Measurements from ENCODE around the gene UBIAD1.

Gene UBIAD1

DNA sequence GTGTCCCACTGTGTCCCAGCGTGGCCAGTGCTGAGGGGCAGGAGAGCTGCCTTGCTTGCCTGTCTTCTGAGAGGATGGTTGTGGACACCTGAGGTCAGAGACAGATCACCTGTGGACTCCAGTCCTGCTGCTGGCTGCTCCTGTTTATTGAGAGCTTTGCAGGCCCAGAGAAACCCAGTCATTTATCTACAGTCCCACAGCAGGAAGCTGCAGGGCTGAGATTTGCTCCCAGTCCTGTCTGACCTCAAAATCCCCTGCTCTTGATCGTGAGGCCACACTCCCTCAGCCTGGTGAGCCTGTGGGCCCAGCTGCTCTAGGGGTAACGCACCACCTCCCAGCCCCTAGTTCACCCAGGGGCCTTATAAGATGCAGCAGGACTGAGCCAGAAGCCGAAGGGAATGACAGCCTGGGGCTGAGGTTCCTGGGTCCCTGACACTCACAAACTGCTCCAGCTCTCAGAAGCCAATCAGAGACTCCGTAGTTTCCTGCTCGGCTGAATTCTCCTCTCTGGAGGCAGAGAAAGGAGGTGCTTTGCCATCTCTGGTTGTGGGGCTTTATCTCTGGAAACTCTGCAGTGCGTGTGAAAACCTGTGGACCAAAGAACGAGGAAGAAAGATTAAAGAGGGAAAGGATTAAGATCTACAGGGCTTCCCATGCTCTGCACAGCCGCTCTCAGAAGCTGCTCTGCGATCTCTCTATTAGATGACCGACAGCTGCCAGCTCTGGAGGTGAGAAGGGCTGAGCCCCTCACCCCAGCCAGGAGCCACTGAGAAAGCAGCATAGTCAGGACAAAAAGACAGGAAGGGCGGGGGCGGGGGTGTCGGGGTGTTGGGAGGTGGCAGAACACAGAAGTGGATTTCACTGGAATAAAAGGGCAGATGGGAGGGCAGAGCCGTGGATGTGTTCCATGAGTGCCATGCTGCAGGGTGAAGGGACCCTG lies 39.1 kb downstream of the UBIAD1 start:
- no peak for DNase-seq

DNA sequence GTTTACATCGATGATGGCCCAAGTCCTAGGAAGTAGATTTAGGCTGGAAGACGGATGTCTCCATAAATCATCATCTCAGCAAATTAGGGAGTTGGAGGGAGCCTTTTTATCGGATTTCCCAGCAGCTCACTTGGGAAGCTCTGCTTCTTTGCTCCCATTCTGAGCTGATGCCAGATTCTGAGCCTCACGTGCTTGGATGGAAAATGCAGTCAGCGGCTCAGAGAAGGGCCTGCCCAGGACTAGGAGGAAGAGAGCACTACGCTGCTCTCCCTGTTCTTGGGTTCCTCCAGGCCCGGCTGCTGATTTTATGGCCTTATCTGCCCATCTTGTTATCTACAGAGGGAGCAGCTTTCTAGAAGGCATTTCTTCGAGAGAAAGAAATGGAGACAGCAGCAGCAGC lies 42.0 kb downstream of the UBIAD1 start:
- DNase-seq: peak; percentile 69

DNA sequence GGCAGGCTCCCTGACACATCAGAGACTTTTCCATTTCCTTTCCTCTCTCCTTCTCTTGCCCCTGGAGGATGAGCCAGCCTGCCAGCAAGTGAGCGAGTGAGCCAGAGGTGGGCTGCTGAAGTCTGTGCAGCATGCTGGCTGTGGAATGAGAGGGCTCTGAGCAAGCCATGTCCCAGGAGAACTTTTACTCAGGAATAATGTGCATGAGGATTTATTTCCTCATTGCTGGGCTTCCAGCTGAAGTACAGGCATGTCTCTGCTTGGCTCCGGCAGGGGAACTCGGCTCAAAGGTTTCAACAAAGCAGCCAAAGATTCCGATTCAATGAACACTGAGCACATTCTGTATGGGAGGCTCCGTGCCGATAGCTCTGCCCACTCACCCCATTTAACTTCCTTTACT lies 43.7 kb downstream of the UBIAD1 start:
- DNase-seq: no peak

DNA sequence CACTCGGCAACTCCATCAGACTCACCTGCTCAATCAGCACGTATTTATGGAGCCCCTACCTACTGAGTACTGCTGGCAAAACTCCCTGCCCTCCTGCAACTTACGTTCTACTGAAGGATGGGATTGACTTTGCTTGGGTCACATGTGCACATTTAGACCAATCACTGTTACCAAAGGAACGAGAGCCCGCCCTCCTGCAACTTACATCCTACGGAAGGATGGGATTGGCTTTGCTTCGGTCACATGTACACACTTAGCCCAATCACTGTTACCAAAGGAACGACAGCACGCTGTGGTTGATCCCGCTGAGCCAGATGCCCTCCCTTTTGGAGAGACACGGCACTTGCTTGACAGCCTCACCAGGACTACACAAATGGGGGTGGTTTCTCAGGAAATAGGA lies 46.0 kb downstream of the UBIAD1 start:
- no peak for DNase-seq

DNA sequence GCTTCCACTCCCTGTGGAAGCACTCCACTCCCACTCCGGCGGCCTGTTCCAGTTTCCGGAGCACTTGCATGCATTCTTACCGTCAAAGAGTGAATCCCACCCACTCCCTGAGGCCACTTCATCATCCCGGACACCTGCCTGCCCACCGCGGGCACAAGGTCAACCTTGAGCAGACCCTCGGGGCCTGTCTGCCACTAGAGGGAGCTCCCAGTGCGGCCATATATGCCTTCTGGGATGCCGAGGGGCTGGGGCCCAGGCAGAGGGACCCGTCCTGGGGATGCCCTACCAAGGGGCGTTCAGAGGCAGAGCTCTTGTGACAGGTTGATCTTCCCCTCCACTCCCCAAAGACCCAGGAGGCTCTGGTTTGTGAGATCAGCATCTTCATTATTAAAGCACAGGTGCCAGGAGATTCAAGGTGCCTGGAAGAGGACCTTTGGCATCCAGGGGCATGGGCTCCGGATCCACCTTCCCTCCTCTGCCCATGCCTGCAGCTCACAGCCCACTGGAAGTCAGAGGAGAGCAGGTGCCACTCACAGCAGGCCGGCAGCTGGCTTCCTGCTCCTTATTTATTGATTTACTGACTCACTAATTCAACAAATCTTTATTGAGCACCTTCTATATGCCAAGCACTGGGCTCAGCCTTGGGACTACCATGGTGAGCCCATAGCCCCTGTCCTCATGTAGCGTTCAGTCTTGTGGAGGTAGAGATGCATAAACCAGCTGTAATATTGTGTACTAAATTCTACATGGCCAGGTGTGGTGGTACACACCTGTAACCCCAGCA lies 47.3 kb downstream of the UBIAD1 start:
- no peak for DNase-seq

DNA sequence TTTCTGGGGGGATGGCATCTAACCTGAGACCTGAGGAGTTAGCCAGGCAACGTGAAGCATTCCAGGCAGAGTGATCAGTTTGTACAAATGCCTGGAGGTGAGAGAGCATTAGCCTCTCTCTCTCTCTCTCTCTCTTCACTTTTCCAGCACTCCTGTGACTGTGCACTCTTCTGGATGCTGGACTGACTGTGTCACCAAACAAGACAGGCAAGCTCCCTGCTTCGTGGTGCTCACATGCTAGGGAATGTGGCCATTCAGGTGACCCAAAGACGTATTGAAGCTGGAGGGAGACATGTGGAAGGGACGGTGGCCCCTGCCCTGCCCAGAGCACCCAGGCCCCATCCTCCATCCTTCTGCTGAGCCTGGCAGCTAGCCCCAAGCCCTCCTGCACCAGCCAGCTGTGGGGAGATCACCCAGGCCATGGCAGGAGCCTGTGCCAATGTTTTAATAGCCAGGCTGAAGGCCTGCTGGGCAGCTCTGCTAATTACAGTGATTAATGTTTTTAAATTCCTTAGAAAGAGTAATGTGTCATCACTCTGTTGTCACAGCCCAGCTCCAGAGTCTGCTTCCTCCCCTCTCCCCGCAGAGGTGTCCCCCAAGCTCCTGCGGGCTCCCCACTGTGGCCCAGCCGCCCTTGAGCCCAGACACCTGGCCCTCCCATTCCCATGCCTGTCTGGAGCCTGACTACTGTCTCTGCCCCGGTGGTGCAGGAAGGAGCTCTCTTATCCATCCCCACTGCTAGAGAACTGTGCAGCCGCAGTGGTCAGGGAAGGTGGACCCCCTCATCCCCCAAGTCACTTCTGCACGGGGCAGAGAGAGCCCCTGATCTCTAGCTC lies 48.9 kb downstream of the UBIAD1 start:
- DNase-seq: no peak

DNA sequence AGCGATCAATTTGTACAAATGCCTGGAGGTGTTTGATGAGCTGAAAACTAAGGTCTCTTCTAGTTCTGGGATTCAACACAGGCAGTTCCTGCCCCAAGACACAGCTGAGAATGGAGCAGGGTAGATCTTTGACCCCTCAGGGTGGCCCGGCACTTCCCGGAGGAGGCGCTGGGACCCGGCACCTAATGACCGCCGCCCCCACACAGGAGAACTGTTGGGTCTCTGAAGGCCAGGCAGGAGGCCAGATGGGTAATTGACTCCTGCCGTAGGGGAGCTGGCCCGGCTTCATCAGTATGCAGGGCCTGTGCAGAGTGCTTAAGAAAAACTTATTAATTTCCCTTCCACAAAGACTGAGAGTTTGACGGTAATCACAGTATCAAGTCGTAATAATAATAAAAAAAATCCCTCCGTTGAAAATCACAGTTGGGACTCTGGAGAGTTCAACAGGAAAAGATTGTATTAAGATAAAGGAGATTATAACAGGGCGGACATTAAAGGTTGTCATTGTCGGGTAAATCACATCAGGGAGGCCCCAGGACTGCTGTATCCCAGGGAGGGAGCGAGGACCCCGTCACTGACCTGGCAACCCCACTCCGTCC lies 51.7 kb downstream of the UBIAD1 start:
- DNase-seq: no peak

DNA sequence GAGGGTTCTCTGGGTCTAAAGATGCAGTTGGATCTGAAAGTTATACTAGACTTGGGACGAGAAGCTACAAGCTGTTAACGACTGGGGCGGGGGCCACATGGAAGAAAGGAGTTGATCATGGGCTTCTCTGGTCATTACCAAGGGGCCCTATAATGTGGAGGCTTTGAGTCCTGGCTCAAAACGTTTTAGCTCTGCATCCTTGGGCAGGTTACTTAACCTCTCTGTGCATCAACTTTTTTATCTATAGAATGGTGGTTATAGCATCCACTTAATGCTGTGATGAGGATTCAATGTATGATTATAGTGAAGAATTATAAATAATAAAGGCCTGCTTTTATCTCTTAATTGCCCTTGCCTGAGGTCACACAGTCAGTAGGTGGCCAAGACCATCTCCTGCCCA lies 53.1 kb downstream of the UBIAD1 start:
- no peak for DNase-seq

DNA sequence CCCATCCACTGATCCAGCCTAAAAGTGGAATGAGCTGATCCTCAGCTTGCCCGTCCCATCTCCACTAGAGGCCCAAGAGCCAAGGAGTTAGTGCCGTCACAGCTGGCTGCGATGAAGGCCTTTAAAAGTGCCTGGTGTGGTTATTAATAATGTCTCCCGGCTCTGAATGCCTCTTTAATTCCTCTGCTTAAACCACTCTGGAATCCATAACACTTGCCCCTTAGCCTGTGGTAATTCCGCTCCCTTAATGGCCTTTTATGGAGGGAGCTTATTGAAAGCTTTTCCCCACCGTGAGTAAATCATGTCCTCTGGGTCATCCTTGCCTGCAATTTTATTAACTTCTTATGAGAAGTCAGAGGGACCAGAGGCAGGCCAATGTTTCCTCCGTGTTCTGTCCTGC lies 55.4 kb downstream of the UBIAD1 start:
- no peak for DNase-seq

DNA sequence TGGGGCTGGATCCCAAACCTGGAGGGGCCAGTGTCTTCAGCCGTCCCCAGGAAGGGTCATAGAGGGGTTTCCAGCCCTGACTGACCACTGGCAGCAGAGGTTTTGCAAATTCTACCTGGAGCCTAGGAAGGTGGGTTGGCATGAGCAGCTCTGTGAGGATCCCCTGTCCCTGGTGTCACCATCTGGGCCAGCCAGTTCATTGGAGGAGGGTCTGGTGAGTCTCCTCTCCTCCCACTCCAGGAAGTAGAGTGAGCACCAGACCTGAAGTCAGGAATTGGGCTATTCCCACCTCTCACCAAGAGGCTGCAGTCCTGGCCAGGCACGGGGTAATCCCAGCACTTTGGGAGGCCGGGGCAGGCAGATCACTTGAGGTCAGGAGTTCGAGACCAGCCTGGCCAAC lies 57.4 kb downstream of the UBIAD1 start:
- DNase-seq: no peak

DNA sequence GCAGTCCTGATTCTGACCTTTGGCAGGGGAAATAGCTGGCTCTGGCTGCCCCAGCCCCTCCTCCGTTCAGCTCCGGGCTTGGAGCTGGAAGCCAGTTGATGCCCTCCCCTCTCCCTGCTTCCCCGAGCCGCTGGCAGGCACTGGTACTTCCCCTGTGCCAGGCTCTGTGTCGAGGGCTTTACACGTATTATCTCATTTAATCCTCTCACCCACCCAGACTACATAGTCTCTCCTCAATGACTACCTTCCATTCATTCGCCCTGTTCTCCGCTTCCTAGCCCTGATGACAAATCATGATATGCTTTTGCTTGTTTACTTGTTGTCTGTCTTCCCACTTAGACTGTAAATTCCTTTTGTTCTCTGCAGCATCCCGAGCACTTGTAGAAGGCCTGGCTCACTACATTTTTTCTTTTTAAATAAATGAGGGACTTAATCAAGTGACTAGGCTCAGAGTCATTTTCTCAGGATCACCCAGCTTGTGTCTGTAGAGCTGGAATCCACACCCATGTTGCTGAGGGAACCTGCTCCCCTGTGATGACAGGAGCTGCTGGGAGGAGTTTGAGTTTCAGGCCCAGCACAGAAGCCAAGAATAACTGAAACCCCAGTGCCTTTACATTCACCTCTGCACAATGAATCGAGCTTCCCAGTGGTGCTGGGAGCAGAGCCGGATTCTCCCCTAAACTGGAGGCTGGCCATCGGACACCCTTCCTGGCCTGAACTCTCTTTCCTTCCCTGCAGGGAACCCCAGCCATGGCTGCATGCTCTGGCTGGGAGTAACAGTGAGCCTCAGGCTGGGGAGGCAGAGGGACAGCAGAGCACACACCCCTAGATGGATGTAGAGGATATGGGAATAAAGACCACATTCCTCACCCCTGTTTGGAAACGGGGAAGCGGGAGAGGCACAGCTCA lies 58.3 kb downstream of the UBIAD1 start:
- DNase-seq: peak; percentile 26

DNA sequence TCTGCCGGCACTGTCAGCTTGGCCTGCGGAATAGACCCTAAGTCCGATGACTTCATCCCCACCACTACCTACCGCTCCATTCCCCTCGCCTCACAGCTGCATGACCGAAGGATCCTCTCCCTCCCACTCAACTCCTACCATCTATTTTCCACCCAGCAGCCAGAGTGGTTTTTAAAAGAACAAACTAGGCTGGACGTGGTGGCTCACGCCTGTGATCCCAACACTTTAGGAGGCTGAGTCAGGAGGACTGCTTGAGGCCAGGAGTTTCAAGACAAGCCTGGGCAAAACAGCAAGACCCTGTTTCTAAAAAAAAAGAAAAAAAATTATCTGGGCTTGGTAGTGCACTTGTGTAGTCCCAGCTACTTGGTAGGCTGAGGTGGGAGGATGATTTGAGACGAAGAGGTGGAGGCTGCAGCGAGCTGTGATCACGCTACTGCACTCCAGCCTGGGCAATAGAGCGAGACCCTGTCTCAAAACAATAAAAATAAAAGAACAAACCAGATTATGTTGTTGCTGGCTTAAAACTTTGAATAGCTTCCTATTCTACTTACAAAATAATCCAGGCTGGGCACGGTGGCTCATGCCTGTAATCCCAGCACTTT lies 59.0 kb downstream of the UBIAD1 start:
- no peak for DNase-seq

DNA sequence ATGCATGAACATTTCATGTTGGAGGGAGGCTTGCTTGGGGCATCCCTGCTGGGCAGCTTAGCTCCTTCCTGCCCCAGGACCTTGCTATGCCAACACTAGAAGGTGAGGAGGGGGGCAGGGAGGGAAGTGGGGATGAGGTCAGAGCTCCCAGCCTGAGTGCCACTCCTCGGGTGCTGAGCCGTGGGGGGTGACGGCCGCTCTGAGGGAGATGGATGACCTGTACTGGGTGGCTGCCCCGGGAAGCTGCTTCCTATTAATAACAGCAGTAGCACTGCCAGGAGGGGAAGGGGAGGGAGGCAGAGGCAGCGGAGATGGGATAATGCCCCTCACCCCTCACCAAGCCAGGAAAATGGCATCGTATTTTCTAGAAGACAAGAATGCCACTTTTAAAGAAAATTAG lies 60.6 kb downstream of the UBIAD1 start:
- DNase-seq: no peak

DNA sequence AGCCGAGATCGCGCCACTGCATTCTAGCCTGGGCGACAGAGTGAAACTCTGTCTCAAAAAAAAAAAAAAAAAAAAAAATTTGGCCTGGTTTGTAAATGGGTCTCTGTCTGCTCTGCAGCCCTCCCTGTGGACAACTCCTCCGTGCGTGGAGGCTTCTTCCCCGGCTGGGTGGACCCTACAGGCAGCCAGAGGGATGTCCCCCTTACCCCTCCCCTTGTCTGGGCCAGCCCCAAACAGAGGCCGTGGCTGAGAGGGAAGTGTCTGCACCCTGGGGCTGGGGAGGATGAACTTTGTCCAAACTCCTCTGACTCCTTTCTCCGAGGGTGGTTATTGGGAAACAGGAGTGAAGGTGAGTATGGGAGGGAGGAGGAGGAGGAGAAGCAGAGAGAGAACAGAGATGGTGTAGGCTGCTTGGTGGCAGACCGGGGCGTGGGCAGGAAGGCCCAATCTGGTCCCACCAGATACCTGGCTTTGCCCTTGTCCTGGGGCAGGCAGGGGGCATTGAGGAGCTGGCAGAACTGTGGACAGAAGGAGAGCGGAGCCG lies 61.3 kb downstream of the UBIAD1 start:
- DNase-seq: no peak

DNA sequence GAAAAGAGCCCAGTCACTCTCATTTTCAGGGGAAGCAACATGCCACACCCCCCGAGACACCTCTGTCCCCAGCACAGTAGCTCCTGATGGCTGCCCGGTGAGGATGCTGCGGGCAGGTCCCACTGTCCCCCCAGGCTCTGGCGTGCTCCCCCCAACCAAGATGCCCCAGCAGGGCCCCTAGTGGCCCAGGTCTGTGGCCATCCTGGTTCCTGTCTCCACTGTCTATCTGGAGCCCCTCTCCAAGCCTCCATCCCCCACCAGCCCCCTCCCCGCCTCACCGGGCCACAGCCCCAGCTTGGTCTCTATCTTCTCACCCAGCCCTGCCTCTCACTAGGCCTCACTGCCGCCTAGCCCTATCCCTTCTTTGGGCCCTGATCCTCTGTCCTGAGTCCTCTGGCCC lies 61.8 kb downstream of the UBIAD1 start:
- no peak for DNase-seq

DNA sequence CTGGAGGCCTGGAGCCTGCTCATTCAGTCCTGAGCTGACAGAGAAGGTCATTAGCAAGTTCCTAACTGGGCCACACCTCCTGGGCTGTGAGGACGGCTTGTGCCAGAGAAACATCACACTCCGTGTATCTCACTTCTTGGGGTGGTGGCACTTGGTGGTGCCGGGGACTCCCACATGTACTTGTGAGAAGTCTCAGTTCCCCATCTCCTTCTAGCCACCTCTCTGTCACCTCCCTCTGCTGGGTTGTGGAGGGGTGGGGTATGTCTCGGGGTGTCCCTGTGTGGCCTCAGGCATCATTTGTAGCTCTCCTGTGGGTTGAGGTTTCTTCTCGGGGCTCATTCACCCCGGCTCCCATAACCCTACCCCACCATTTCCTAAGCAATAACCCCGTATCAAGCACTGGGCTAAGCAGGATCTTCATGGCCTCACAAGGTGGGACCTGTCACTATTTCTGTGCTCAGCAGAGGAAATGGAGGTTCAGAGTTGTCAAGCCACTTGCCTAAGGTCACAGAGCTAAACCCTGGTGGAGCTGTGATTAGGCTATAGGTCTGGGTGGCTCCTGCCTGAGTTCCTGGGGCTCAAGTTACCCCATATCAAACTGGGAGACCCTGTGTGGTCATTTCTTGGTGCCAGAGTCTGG lies 62.5 kb downstream of the UBIAD1 start:
- DNase-seq: no peak

DNA sequence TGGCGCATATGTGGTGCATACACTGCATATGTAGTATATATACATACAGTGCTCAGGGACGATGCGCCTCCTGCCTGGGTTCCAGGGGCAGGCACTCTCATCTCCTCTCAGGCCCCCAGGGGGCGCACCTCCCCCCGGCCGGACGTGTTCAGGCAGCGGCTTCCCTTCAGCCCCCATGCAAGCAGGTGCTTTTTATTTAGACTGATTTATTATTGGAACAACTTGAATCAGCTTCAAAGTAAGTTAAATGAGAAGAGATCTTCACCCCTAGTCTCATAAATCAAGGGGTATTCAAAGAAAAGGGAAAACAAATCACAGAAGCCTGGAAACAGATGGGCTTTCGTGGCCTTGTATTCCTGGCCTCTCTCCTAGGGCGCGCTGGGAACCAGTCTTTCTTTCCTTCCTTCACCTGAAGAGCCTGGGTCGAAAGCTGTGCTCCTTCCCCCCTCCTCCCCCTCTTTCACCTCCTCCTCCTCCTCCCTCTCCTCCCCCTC lies 64.6 kb downstream of the UBIAD1 start:
- DNase-seq: peak; percentile 54
